Measurements from ENCODE around the gene NCKAP5.

Gene NCKAP5

GRCh38 chr2:133061874-133062593 is 506.2 kb downstream of the NCKAP5 start:
- no peak for DNase-seq

DNA sequence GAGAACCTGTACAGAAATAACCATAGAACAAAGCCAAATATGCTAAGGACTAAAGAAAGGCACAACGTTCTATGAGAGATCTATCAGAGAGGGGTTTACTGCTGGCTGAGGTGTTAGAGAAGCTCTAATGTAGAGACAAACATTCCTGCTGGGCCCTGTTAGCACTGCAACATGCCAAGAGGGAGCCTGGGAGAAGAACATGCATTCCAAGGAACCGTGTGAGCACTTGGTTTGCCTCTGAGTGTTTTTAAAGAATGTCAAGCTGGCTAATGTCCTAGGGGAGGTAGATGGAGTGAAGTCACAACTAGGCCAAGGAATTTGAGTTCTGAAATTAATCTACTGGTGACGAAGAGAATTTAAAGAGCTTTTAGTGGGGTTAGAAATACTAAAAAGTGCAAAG is 514.0 kb downstream of the NCKAP5 start:
- DNase-seq = no peak

- DNase-seq = no peak
Observed at GRCh38 chr2:133053541-133053940, 514.7 kb downstream of the NCKAP5 start.

DNA sequence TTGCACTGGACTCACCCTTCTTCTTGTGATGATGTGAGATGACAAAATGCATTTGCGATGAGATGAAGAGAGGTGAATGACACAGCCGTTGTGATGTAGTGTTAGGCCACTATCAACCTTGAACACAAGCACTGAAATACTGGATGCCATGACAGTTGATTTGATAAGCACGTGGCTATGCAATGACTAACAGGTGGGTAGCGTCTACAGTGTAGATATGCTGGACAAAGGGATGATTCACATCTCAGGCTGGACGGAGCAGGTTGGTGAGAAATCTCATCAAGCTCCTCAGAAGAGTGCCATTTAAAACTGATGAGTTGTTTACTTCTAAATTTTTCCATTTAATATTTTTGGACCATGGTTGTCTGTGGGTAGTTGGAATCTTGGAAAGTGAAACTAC is 522.5 kb downstream of the NCKAP5 start:
- no peak for DNase-seq

DNA sequence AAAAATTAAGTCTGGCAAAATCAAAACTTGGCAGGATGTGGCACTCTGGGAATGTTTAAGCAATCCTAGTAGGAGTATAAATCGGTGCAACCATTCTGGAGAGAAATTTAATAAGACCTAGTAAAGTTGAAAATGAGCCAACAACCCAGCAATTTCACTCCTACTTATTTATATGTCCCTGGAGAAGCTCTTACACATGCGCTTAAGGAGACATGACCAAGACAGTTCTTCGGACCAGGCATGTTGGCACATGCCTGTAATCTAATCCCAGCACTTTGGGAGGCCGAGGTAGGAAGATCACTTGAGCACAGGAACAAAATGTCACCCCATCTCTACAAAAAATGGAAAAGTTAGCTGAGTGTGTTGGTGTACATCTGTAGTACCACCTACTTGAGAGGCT is 523.7 kb downstream of the NCKAP5 start:
- DNase-seq = no peak

GRCh38 chr2:133040170-133040569 is 528.1 kb downstream of the NCKAP5 start:
- no peak for DNase-seq

- no peak for DNase-seq
Observed at GRCh38 chr2:133039531-133039930, 528.7 kb downstream of the NCKAP5 start.

DNA sequence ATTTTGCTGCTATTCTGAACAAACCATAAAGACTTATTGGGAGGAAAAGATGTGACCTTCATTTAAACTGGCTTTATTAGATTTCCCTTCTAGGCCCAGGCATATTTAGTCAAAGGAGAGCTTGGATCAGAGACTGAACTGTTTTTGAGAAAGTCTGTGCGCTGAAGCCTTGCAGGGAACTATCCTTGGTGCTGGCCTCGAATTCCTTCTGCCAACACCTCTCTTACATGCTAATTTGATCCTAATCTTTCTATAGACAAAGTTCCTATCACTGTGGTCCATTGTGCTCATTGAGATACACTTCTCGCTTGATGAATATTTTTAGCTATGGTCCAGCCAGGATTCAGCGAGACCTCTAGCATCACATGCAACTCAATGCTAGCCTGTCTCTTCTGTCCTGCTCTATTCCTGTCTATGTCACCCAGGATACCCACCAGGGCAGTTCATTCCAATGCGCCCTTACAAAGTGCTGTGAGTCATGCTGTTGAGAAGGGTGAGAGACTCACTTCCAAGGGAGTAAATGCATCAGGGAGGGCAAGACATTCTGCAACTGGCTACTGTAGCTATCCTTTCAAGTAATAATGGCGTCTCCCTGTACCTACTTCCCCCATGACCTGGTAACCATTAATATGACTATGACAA is 541.6 kb downstream of the NCKAP5 start:
- no peak for DNase-seq

GRCh38 chr2:133025004-133025403 is 543.3 kb downstream of the NCKAP5 start:
- DNase-seq = no peak

DNA sequence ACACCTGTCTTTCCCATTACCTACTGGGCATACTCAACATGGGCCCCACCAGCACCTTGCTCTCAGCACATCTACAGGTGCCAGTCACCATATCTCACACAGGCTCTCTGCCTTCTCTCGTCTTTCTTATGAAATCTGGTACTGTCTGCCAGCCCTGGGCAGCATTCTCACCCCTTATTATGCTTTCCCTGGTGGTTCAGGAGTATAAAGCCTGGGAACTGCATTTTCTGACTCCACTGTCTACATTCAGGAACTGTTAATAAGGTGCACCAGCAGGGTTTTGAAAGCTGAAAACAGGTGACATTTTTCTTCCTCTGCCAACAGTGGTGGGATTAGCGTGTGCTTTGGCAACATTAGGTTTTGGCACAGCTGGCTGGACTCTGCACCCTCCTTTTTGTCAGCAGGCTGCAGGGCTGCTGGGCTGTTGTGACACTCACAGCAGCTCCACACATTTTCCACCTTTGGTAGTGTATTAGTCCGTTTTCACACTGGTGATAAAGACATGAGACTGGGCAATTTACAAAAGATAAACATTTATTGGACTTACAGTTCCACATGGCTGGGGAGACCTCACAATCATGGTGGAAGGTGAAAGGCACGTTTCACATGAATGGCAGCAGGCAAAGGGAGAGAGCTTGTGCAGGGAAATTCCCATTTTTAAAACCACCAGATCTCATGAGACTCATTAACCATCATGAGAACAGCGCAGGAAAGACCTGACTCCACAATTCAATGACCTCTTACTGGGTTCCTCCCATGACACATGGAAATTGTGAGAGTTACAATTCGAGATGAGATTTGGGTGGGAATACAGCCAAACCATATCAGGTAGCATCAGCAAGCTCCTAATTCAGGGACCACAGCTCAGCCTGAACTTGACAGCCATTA is 555.2 kb downstream of the NCKAP5 start:
- DNase-seq = no peak

- DNase-seq = no peak
Observed at GRCh38 chr2:133004623-133005022, 563.6 kb downstream of the NCKAP5 start.

DNA sequence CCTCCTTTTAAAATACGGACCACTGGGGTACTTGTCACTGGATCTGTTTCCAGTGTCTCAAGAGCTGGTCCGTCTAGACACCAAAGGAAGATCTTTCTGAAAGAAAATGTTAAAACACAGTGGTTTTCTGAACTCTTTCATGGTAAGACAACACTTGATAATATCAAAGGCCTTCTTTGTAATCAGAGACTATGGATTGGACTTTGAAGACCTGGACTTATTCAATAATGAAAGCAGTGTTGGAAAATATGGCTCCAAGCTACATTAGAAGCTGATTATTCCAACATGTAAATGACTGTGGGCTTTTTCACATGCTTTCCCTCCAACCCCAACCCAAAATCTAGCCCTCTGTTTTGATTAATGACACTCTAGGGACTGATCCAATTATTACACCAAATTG is 568.8 kb downstream of the NCKAP5 start:
- DNase-seq = no peak

GRCh38 chr2:132998221-132998620 is 570.0 kb downstream of the NCKAP5 start:
- no peak for DNase-seq

DNA sequence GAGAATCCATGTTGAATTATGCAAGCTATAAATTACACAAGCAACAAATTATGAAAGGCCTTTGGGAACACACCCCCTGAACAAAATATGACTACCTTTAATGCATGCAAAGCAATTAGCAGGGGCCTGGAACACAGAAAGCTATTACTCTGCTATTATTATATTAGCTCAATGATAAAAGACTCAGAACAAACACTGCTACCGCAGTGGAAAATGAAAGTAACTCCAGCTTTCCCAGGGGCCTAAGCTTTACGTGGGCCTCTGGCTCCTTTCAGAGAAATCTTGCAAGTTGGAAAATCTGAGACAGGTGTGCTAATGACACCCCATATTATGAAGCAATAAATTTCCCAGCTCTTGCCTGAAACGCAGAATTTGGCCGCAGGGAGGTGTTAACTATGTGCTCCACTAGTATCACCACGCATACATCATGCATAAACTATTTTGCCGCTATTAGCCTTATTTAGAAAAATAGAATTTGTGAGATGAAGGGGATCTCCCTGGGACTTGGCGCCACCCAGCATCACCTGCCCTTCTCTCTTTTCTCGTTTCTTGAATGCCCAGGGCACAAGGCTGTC is 576.7 kb downstream of the NCKAP5 start:
- no peak for DNase-seq

DNA sequence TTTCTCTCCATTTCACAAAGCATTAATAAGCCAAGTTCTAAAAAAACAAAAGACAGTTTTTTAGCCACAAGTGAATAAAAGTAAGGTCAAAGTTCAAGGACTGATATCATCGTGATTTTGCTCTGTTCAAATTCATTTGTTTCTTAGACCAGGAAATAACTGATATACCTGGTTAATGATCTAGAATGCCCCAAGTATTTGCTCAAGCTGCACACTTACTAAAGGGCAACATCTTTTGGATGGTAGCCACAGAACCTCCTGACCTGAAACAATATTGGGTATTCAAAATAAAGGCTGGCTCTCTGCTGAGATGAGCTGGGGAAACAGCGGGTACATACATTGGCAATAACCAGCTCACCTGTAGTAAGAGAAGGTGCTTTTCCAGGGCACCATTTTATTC is 583.5 kb downstream of the NCKAP5 start:
- no peak for DNase-seq

DNA sequence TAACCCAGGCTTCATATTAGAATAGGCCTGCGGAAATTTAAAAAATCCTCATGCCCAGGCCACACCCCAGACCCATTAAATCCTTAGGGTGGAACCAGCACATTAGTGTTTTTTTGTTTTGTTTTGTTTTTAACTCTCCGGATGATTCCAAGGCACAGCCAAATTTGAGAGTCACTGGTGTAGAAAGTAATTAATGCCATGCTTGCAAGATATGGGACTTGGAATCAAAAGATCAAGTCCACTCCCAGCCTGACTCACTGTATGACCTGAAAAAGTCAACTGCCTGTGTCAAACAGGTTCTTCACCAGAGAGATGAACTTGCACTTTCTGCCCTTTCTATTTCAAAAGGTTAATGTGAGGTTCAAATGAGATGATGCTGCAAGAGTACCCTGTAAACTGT is 588.0 kb downstream of the NCKAP5 start:
- no peak for DNase-seq

- no peak for DNase-seq
Observed at GRCh38 chr2:132979339-132980093, 588.7 kb downstream of the NCKAP5 start.

DNA sequence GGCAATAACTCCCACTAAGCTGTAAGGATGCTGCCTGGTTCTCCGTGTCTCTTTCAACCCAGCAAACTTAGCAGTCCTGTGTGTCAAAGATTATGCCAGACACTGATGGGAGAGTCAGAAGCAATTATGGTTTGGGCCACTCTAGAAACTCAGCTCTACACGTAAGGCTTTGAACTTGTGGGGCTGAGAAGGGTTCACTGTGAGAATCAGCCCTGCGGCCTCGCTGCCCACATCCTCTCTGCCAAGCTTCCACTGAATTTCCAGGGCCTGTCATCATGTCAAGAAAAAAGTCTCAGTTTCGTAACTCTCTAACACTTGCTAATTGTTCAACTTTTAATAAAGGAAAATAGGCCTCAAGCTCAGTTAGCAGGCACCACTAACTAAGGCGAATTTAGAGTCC is 589.4 kb downstream of the NCKAP5 start:
- DNase-seq = no peak

DNA sequence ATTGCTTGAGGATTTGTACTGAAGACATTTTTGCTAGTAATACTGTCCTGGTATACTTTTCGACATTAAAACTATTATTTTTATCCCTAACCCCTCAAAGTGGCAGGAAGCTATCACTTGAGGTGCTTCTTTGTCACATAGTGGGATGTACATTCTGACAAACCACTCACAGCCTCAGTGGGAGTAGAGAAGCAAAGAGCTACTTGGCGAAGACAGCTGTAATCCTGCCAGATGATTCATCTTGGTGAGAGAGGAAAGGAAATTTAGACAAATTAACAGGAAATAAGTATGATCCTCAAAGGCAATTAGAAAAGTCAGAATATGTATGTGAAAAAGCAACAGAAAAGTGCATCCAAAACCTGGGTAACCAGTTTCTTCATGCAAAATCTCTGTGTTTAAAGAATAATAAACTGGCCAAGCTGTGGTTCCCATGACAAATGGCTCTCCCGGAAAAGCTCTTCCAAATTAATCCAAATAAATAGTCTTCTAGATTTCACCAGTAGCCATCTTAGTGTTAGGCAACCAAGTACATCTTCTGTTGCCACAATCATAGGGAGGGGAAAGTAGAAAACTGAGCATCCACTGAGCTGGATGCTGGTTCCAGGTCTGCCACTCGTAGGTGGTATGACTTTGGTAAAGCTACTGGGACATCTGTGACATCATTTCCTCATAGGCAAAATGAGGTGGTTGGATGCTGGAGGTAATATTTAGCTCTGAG is 590.3 kb downstream of the NCKAP5 start:
- DNase-seq = no peak

GRCh38 chr2:132975193-132976105 is 592.8 kb downstream of the NCKAP5 start:
- DNase-seq = peak; percentile 28
